Osteocyte (in vitro differentiated cells): ENCODE data around the gene POU2F2. TPM values are rescaled to one million over a fixed set of nuclear protein-coding genes. Genes with fewer than 3 reads are reported as not detected.

Experiments
- DNase-seq: peaks from one replicate; pipeline ENCODE4 v3.0.0; 2021; ENCODE audit warnings: mixed read lengths; ENCODE audit not compliant: unreplicated experiment; ENCODE audit errors: extremely low spot score
- H3K27ac Mint-ChIP-seq: one replicate; pipeline ENCODE4 v1.8.0; 2021; ENCODE audit warnings: mild to moderate bottlenecking, mixed read lengths; ENCODE audit not compliant: unreplicated experiment
- H3K27me3 Mint-ChIP-seq: one replicate; pipeline ENCODE4 v1.8.0; 2021; ENCODE audit warnings: mixed read lengths; ENCODE audit not compliant: unreplicated experiment
- H3K36me3 Mint-ChIP-seq: one replicate; pipeline ENCODE4 v1.8.0; 2021; ENCODE audit warnings: mixed read lengths; ENCODE audit not compliant: unreplicated experiment
- H3K4me1 Mint-ChIP-seq: one replicate; pipeline ENCODE4 v1.8.0; 2021; ENCODE audit warnings: mixed read lengths; ENCODE audit not compliant: unreplicated experiment
- H3K4me3 Mint-ChIP-seq: one replicate; pipeline ENCODE4 v1.8.0; 2021; ENCODE audit warnings: mild to moderate bottlenecking, moderate library complexity, mixed read lengths; ENCODE audit not compliant: unreplicated experiment
- H3K9me3 Mint-ChIP-seq: one replicate; pipeline ENCODE4 v1.8.0; 2021; ENCODE audit warnings: mixed read lengths; ENCODE audit not compliant: unreplicated experiment
- total RNA-seq: library from RNA; stranded (reverse); gene quantifications from 2 replicates; pipeline ENCODE4 v1.2.1, GENCODE V29; 2021
- TF ChIP-seq, protein P1 (sequence below): fragments of 200-600 bp; sonication (generic); IDR thresholded peaks from 2 replicates; pipeline ENCODE4 v1.5.0; 2021; ENCODE audit warnings: antibody characterized with exemption, mild to moderate bottlenecking, moderate library complexity

Gene POU2F2
- total RNA-seq, 1 donor from 2014 or later: 0.64 TPM

DNA sequence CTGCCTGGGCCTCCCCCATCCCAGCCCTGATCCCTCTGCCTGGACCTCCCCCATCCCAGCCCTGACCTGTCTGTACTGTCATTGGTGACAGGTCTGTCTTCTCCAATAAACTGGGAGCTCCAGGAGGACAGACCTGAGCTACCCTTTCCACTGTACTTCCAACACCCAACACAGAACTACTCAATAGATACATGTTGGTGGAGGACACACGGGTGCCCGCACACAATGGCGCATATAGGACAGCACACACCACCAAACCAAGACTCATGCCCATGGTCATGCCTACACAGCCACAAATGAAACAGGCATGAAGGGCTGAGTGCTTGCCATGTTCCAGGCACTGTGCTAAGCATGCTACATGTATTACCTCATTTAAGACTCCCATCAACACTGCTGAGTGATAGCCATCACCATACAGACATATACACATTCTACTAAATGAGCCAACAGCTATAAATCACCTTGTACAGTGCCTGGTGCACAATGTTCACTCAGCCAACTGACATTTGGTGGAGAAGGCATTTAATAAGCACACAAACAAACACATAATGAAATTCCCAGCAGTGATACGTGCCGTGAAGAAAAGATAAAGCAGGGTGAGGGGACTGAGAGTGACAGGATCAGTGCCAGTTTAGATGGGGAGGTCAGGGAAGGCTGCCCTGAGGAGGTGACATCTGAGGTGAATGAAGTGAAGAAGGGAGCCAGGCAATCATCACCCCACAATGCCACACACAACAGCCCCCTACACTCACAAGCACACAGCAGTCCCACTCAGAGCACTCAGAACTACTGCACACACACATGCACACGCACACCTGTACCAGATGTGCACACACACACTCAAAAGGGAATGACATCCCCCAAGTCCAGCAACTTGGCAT lies 857 bp downstream of the POU2F2 start:
- Mint-ChIP-seq H3K4me3 (no peak overlapping the region), H3K27me3 (peaks cover 13% of the 10 kb centered on the region), H3K4me1 (peaks cover 17% of the 10 kb centered on the region), H3K9me3 (no peaks in the 10 kb centered on the region), H3K36me3 (no peaks in the 10 kb centered on the region), H3K27ac (no peak overlapping the region)
- DNase-seq: no peak
- TF ChIP-seq, protein P1, sequence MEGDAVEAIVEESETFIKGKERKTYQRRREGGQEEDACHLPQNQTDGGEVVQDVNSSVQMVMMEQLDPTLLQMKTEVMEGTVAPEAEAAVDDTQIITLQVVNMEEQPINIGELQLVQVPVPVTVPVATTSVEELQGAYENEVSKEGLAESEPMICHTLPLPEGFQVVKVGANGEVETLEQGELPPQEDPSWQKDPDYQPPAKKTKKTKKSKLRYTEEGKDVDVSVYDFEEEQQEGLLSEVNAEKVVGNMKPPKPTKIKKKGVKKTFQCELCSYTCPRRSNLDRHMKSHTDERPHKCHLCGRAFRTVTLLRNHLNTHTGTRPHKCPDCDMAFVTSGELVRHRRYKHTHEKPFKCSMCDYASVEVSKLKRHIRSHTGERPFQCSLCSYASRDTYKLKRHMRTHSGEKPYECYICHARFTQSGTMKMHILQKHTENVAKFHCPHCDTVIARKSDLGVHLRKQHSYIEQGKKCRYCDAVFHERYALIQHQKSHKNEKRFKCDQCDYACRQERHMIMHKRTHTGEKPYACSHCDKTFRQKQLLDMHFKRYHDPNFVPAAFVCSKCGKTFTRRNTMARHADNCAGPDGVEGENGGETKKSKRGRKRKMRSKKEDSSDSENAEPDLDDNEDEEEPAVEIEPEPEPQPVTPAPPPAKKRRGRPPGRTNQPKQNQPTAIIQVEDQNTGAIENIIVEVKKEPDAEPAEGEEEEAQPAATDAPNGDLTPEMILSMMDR: no peak

DNA sequence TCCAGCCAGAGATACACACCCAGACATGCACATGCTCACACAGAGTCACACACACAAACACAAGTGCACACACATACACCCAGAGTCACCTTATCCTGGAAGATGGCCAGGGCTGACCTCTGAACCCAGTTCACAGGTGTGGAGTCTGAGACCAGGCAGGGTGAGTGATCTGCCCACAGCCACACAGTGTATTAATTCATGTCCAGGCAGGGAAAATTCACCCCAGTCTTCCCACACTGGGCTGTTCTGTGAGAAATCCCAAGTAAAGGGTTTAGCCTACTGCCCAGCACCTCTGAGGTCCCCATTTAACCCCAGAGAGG lies 2.0 kb downstream of the POU2F2 start:
- H3K27ac Mint-ChIP-seq: no peak overlapping the region
- H3K4me3 Mint-ChIP-seq: no peak overlapping the region
- H3K9me3 Mint-ChIP-seq: no peaks in the 10 kb centered on the region
- H3K27me3 Mint-ChIP-seq: peaks cover 7% of the 10 kb centered on the region
- TF ChIP-seq, protein P1: no peak
- peaks cover 17% of the 10 kb centered on the region for H3K4me1 Mint-ChIP-seq
- no peak for DNase-seq
- H3K36me3 Mint-ChIP-seq: no peaks in the 10 kb centered on the region

DNA sequence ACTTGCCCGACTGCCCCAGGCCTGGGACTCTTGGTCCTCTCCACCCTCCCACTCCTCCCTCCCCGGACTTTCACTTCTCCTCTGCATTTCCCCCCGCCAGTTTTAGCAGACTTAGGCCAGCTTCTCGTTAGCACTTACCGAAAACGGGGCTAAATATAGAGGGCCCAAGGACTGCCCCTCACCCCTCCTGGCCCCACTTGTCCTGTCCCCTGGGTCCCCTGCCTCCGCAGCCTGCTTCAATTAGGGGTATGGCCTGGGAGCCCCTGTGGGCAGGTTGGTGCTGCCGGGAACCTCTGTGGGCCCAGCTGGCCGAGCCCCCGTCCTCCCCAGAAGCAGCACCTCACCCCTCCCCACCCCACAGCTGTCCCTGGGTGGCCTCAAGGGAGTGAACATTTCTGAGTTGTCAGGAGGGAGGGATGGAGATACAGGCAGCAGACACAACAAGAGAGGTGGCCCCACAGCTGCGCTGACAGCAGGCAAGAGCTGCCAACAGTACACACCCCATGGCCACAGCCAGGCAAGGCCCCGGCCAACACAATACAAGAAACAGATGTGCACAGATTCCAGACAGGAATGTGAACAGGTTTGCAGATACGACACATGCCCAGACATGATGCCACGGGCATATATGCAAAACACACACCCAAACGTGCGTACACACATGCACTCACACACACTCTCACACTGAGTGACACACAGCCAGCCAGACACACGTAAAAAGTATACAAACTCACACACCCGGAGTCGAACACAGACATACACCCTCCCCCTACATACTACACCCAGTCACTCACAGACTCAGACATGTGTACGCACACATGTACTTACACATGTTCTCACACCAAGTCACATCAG lies 2.6 kb downstream of the POU2F2 start:
- peaks cover under 1% of the 10 kb centered on the region for H3K9me3 Mint-ChIP-seq
- H3K4me3 Mint-ChIP-seq: no peak overlapping the region
- H3K36me3 Mint-ChIP-seq: no peaks in the 10 kb centered on the region
- H3K27ac Mint-ChIP-seq: no peak overlapping the region
- peaks cover 4% of the 10 kb centered on the region for H3K27me3 Mint-ChIP-seq
- DNase-seq: no peak
- peaks cover 17% of the 10 kb centered on the region for H3K4me1 Mint-ChIP-seq
- TF ChIP-seq, protein P1: no peak

DNA sequence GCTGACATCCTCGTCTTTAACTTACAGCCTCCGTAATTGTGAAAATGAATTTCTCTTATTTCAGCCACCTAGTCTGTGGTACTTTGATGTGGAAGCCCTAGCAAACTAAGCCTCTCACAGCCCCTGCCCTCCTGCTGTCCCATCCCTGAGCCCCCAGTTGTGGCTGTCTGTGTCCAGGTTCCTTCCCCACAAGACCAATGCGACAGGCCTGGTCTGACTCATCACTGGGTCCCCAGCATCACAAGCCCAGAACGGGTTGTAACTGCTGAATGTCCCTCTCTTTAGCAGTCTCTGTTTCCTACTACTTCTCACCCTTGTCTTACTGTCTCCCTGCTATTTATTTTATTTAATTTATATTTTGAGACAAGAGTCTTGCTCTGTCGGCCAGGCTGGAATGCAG lies 5.7 kb downstream of the POU2F2 start:
- Mint-ChIP-seq H3K4me1 (peaks cover 22% of the 10 kb centered on the region), H3K36me3 (no peaks in the 10 kb centered on the region), H3K4me3 (no peak overlapping the region), H3K9me3 (peaks cover 4% of the 10 kb centered on the region), H3K27me3 (no peaks in the 10 kb centered on the region), H3K27ac (no peak overlapping the region)
- no peak for DNase-seq
- TF ChIP-seq, protein P1: no peak

DNA sequence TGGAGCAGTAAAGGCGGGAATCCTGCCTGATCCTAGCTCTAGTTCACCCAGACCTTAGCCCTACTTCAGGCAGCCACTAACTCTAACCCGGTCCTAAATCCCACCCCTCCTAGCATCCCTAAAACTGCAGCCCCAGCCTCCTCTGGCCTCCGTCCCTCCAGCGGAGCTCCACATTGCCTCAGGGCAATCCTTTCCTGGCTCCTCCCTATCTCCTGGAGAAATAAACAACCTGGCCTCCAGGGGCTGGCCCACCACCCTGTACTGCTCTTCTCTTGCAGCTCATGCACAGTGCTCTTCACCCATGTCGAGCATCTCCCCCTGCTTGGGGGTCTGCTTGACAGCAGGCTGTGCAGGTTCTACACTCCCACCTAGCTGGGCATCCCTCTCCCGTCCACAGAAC lies 6.7 kb downstream of the POU2F2 start:
- DNase-seq: no peak
- H3K27ac Mint-ChIP-seq: no peak overlapping the region
- peaks cover 4% of the 10 kb centered on the region for H3K9me3 Mint-ChIP-seq
- H3K27me3 Mint-ChIP-seq: no peaks in the 10 kb centered on the region
- H3K4me1 Mint-ChIP-seq: peaks cover 32% of the 10 kb centered on the region
- TF ChIP-seq, protein P1: no peak
- no peak overlapping the region for H3K4me3 Mint-ChIP-seq
- H3K36me3 Mint-ChIP-seq: no peaks in the 10 kb centered on the region
